ENCODE results near the gene AGAP3. TPM values are rescaled to one million over a fixed set of nuclear protein-coding genes. Genes with fewer than 3 reads are reported as not detected.

AGAP3 gene
- total and polyA plus RNA-seq, 4 donors: 3.9 to 27.0 (median 17.6) TPM

GRCh38 chr7:151119055-151119415 is 32.8 kb downstream of the AGAP3 start:
- no peak for DNase-seq (ENCODE audit: low spot score)
- Histone ChIP-seq H3K4me3 (ENCODE audit: low read depth in 1 of 3, low read length in 3 of 3) (no peak overlapping the region), H3K4me1 (ENCODE audit: control insufficient read depth in 4 of 4, insufficient read depth in 4 of 4, low read length in 3 of 4) (no peaks in the 10 kb centered on the region), H3K9me3 (ENCODE audit: control insufficient read depth in 4 of 4, low read length in 3 of 4) (no peaks in the 10 kb centered on the region), H3K9ac (ENCODE audit: low read depth in 1 of 2, low read length in 2 of 2) (no peak overlapping the region), H3K27ac (ENCODE audit: low read depth in 1 of 2, low read length in 2 of 2) (no peak overlapping the region), H3K27me3 (ENCODE audit: control insufficient read depth in 4 of 4, insufficient read depth in 4 of 4, low read length in 3 of 4) (no peaks in the 10 kb centered on the region), H3K36me3 (ENCODE audit: control insufficient read depth in 4 of 4, insufficient read depth in 3 of 4, low read depth in 1 of 4, low read length in 3 of 4) (peaks cover 5 to 37% (median 12%) of the 10 kb centered on the region in 4 donors)
- TF ChIP-seq FOXA1 (IDR thresholded peaks at IDR 0.05) (no peak), GABPA (IDR thresholded peaks at IDR 0.05 in 1 of 2, conservative IDR thresholded peaks at IDR 0.05 in 1 of 2) (no peak), TAF1 (conservative IDR thresholded peaks at IDR 0.05) (no peak), REST (IDR thresholded peaks at IDR 0.05) (no peak), SP1 (IDR thresholded peaks at IDR 0.05) (no peak), HNF4A (conservative IDR thresholded peaks at IDR 0.05) (no peak), HNF4G (IDR thresholded peaks at IDR 0.05) (no peak), ZBTB33 (IDR thresholded peaks at IDR 0.05) (no peak), JUND (IDR thresholded peaks at IDR 0.05) (no peak)
- WGBS: 97% methylated on average over 13 of the region's 13 CpGs

DNA sequence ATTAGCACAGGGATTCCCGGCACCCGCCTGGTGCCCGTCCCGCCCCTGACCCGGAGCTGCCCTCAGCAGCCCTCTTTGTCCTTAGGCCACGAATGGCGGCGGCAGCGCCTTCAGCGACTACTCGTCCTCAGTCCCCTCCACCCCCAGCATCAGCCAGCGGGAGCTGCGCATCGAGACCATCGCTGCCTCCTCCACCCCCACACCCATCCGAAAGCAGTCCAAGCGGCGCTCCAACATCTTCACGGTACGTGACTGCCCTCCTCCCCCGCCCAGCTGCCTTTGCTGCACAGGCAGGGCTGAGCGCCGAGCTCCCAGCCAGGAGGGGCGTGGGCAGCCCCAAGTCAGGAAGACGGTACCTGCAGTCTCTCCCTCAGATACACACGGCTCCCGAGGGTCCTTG is 33.6 kb downstream of the AGAP3 start:
- H3K4me3 ChIP-seq (ENCODE audit: low read depth in 1 of 3, low read length in 3 of 3): no peak overlapping the region
- TF ChIP-seq YY1 (IDR thresholded peaks at IDR 0.05): no peak
- no peak for TF ChIP-seq FOXA2 (IDR thresholded peaks at IDR 0.05)
- TF ChIP-seq ZBTB33 (IDR thresholded peaks at IDR 0.05): no peak
- H3K9ac ChIP-seq (ENCODE audit: low read depth in 1 of 2, low read length in 2 of 2): no peak overlapping the region
- WGBS: 97% methylated on average over 27 of the region's 27 CpGs
- no peaks in the 10 kb centered on the region for H3K9me3 ChIP-seq (ENCODE audit: control insufficient read depth in 4 of 4, low read length in 3 of 4)
- H3K36me3 ChIP-seq (ENCODE audit: control insufficient read depth in 4 of 4, insufficient read depth in 3 of 4, low read depth in 1 of 4, low read length in 3 of 4): peaks cover 5 to 37% (median 13%) of the 10 kb centered on the region in 4 donors
- no peak for DNase-seq (ENCODE audit: low spot score)
- H3K27me3 ChIP-seq (ENCODE audit: control insufficient read depth in 4 of 4, insufficient read depth in 4 of 4, low read length in 3 of 4): no peaks in the 10 kb centered on the region
- no peaks in the 10 kb centered on the region for H3K4me1 ChIP-seq (ENCODE audit: control insufficient read depth in 4 of 4, insufficient read depth in 4 of 4, low read length in 3 of 4)
- H3K27ac ChIP-seq (ENCODE audit: low read depth in 1 of 2, low read length in 2 of 2): no peak overlapping the region

DNA sequence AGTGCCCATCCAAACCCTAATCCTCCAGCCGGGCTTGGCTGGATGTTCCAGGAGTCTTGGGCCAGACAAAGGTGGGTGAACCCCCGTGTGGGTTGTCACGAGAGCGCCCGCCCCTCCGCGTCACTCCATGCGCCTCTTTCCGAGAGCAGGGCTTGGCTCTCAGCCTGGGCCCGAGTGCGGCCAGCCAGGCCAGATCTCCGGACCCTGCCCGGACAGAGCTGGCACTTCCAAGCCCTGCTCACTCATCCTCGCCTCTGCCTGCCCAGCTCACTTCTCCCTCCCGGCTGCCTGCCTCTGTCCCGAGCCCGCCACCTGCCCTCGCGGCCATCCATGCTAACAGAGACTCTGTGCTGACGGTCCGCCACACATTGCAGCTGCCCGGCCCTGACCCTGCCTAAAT is 34.6 kb downstream of the AGAP3 start:
- Histone ChIP-seq H3K9me3 (ENCODE audit: control insufficient read depth in 4 of 4, low read length in 3 of 4) (no peaks in the 10 kb centered on the region), H3K4me1 (ENCODE audit: control insufficient read depth in 4 of 4, insufficient read depth in 4 of 4, low read length in 3 of 4) (no peaks in the 10 kb centered on the region), H3K4me3 (ENCODE audit: low read depth in 1 of 3, low read length in 3 of 3) (no peak overlapping the region), H3K36me3 (ENCODE audit: control insufficient read depth in 4 of 4, insufficient read depth in 3 of 4, low read depth in 1 of 4, low read length in 3 of 4) (peaks cover 5 to 37% (median 14%) of the 10 kb centered on the region in 4 donors), H3K27me3 (ENCODE audit: control insufficient read depth in 4 of 4, insufficient read depth in 4 of 4, low read length in 3 of 4) (no peaks in the 10 kb centered on the region), H3K27ac (ENCODE audit: low read depth in 1 of 2, low read length in 2 of 2) (no peak overlapping the region), H3K9ac (ENCODE audit: low read depth in 1 of 2, low read length in 2 of 2) (no peak overlapping the region)
- WGBS: 92% methylated on average over 22 of the region's 22 CpGs
- DNase-seq (ENCODE audit: low spot score): no peak
- no peak for TF ChIP-seq NR2F2 (IDR thresholded peaks at IDR 0.05)
- no peak for TF ChIP-seq YY1 (IDR thresholded peaks at IDR 0.05)
- TF ChIP-seq FOXA2 (IDR thresholded peaks at IDR 0.05): no peak
- TF ChIP-seq JUND (IDR thresholded peaks at IDR 0.05): no peak
- no peak for TF ChIP-seq EGR1 (IDR thresholded peaks at IDR 0.05; ENCODE audit: low read depth in 2 of 2)
- TF ChIP-seq FOXA1 (IDR thresholded peaks at IDR 0.05): no peak
- no peak for TF ChIP-seq TAF1 (conservative IDR thresholded peaks at IDR 0.05)
- TF ChIP-seq SP1 (IDR thresholded peaks at IDR 0.05): no peak
- no peak for TF ChIP-seq ZBTB33 (IDR thresholded peaks at IDR 0.05)
- TF ChIP-seq HNF4A (conservative IDR thresholded peaks at IDR 0.05): no peak
- TF ChIP-seq REST (IDR thresholded peaks at IDR 0.05): no peak
